GM18873 (cell line): ENCODE measurements around the gene FBXO48.
A peak's percentile ranks its signal among the peaks of the same experiment; 100 is the strongest.
"Not testable (repeated sequence)": the region's sequence is repeated elsewhere in the genome, so short reads cannot be mapped to it uniquely, and the experiment has no call there.

ENCODE experiments used
- ATAC-seq: cut with Tn5 transposase; IDR thresholded peaks from one replicate; pipeline ENCODE4 v1.9.1; 2021; ENCODE audit warnings: mild to moderate bottlenecking, moderate library complexity, moderate number of reproducible peaks; ENCODE audit not compliant: unreplicated experiment, low FRiP score

FBXO48 gene

GRCh38 chr2:68472796-68473414 lies 5.8 kb upstream of the FBXO48 start:
- no peak for ATAC-seq

GRCh38 chr2:68471385-68471784 lies 4.3 kb upstream of the FBXO48 start:
- no peak for ATAC-seq

- no peak for ATAC-seq
Observed at GRCh38 chr2:68469935-68470334, 2.8 kb upstream of the FBXO48 start.

- no peak for ATAC-seq
Observed at GRCh38 chr2:68468801-68469200, 1.7 kb upstream of the FBXO48 start.

- ATAC-seq, result no peak
Observed at GRCh38 chr2:68466778-68467076, 367 bp downstream of the FBXO48 start.

- ATAC-seq, result no peak
Observed at GRCh38 chr2:68466361-68466777, 725 bp downstream of the FBXO48 start.

- no peak for ATAC-seq
Observed at GRCh38 chr2:68465081-68465916, 1.8 kb downstream of the FBXO48 start.

GRCh38 chr2:68464651-68465050 lies 2.4 kb downstream of the FBXO48 start:
- ATAC-seq, result no peak

- no peak for ATAC-seq
Observed at GRCh38 chr2:68463287-68463877, 3.7 kb downstream of the FBXO48 start.

GRCh38 chr2:68458981-68459380 lies 8.1 kb downstream of the FBXO48 start:
- no peak for ATAC-seq

- ATAC-seq, result no peak
Observed at GRCh38 chr2:68456198-68456597, 10.9 kb downstream of the FBXO48 start.

GRCh38 chr2:68454719-68455118 lies 12.4 kb downstream of the FBXO48 start:
- no peak for ATAC-seq

- no peak for ATAC-seq
Observed at GRCh38 chr2:68453761-68454360, 13.2 kb downstream of the FBXO48 start.

- no peak for ATAC-seq
Observed at GRCh38 chr2:68452158-68452900, 14.8 kb downstream of the FBXO48 start.

- no peak for ATAC-seq
Observed at GRCh38 chr2:68448671-68449653, 18.1 kb downstream of the FBXO48 start.

GRCh38 chr2:68447118-68447517 lies 20.0 kb downstream of the FBXO48 start:
- no peak for ATAC-seq

GRCh38 chr2:68446425-68446824 lies 20.7 kb downstream of the FBXO48 start:
- ATAC-seq, result not testable (repeated sequence)

- ATAC-seq, result no peak
Observed at GRCh38 chr2:68441994-68442322, 25.1 kb downstream of the FBXO48 start.

- ATAC-seq, result peak; percentile 96
Observed at GRCh38 chr2:68441179-68441993, 25.7 kb downstream of the FBXO48 start.
